ENCODE measurements around the gene ZMIZ1.

ZMIZ1 gene

GRCh38 chr10:79068562-79069324 is at the start of gene ZMIZ1:
TSS of gene ZMIZ1 (plus strand) at chr10:79068966. CDS start at chr10:79201633, 132,667 bp downstream.
- Mint-ChIP-seq H3K36me3 (ENCODE audit: low read depth) (no peaks in the 10 kb centered on the region), H3K27me3 (peaks cover 8% of the 10 kb centered on the region), H3K4me3 (peak within 1 kb of the TSS; percentile 85), H3K27ac (peak within 1 kb of the TSS; percentile 79), H3K9me3 (no peaks in the 10 kb centered on the region), H3K4me1 (ENCODE audit: low read depth) (peaks cover 44% of the 10 kb centered on the region)
- DNase-seq = peak; percentile 88

- DNase-seq = no peak
- Mint-ChIP-seq H3K4me1 (ENCODE audit: low read depth) (peaks cover 5% of the 10 kb centered on the region), H3K9me3 (peaks cover 7% of the 10 kb centered on the region), H3K27me3 (no peaks in the 10 kb centered on the region), H3K36me3 (ENCODE audit: low read depth) (no peaks in the 10 kb centered on the region), H3K27ac (no peak overlapping the region), H3K4me3 (no peak overlapping the region)
These were observed 49.2 kb upstream of the ZMIZ1 start for GRCh38 chr10:79019441-79020014.

GRCh38 chr10:79020015-79020491 is 48.7 kb upstream of the ZMIZ1 start:
- H3K4me3 Mint-ChIP-seq = no peak overlapping the region
- peaks cover 7% of the 10 kb centered on the region for H3K9me3 Mint-ChIP-seq
- H3K27me3 Mint-ChIP-seq = no peaks in the 10 kb centered on the region
- DNase-seq = no peak
- peaks cover 9% of the 10 kb centered on the region for H3K4me1 Mint-ChIP-seq (ENCODE audit: low read depth)
- H3K36me3 Mint-ChIP-seq (ENCODE audit: low read depth) = no peaks in the 10 kb centered on the region
- no peak overlapping the region for H3K27ac Mint-ChIP-seq

GRCh38 chr10:79020605-79021004 is 48.2 kb upstream of the ZMIZ1 start:
- H3K27me3 Mint-ChIP-seq = no peaks in the 10 kb centered on the region
- H3K36me3 Mint-ChIP-seq (ENCODE audit: low read depth) = no peaks in the 10 kb centered on the region
- no peak for DNase-seq
- H3K9me3 Mint-ChIP-seq = peaks cover 7% of the 10 kb centered on the region
- H3K4me1 Mint-ChIP-seq (ENCODE audit: low read depth) = peaks cover 14% of the 10 kb centered on the region
- H3K27ac Mint-ChIP-seq = no peak overlapping the region
- H3K4me3 Mint-ChIP-seq = no peak overlapping the region

- Mint-ChIP-seq H3K27ac (no peak overlapping the region), H3K4me3 (no peak overlapping the region), H3K27me3 (no peaks in the 10 kb centered on the region), H3K36me3 (ENCODE audit: low read depth) (no peaks in the 10 kb centered on the region), H3K9me3 (peaks cover 7% of the 10 kb centered on the region), H3K4me1 (ENCODE audit: low read depth) (peaks cover 20% of the 10 kb centered on the region)
- DNase-seq = no peak
These were observed 47.3 kb upstream of the ZMIZ1 start for GRCh38 chr10:79021331-79021907.

- Mint-ChIP-seq H3K36me3 (ENCODE audit: low read depth) (no peaks in the 10 kb centered on the region), H3K9me3 (peaks cover 7% of the 10 kb centered on the region), H3K27ac (no peak overlapping the region), H3K27me3 (no peaks in the 10 kb centered on the region), H3K4me3 (no peak overlapping the region), H3K4me1 (ENCODE audit: low read depth) (peaks cover 26% of the 10 kb centered on the region)
- DNase-seq = no peak
These were observed 46.7 kb upstream of the ZMIZ1 start for GRCh38 chr10:79021948-79022499.

- peak overlapping the region; percentile 3 for H3K4me3 Mint-ChIP-seq
These were observed 46.1 kb upstream of the ZMIZ1 start for GRCh38 chr10:79022565-79023230.

GRCh38 chr10:79023240-79024162 is 45.3 kb upstream of the ZMIZ1 start:
- no peaks in the 10 kb centered on the region for H3K36me3 Mint-ChIP-seq (ENCODE audit: low read depth)
- no peaks in the 10 kb centered on the region for H3K9me3 Mint-ChIP-seq
- peaks cover 40% of the 10 kb centered on the region for H3K4me1 Mint-ChIP-seq (ENCODE audit: low read depth)
- H3K27ac Mint-ChIP-seq = no peak overlapping the region
- H3K4me3 Mint-ChIP-seq = no peak overlapping the region
- H3K27me3 Mint-ChIP-seq = no peaks in the 10 kb centered on the region
- no peak for DNase-seq

More at GRCh38 chr10:79022565-79023230, 46.1 kb upstream of the ZMIZ1 start:
- Mint-ChIP-seq H3K27me3 (no peaks in the 10 kb centered on the region), H3K36me3 (ENCODE audit: low read depth) (no peaks in the 10 kb centered on the region), H3K27ac (no peak overlapping the region), H3K4me1 (ENCODE audit: low read depth) (peaks cover 33% of the 10 kb centered on the region), H3K9me3 (peaks cover 5% of the 10 kb centered on the region)
- no peak for DNase-seq

- no peaks in the 10 kb centered on the region for H3K36me3 Mint-ChIP-seq (ENCODE audit: low read depth)
- H3K4me3 Mint-ChIP-seq = no peak overlapping the region
- no peaks in the 10 kb centered on the region for H3K9me3 Mint-ChIP-seq
- no peaks in the 10 kb centered on the region for H3K27me3 Mint-ChIP-seq
- H3K27ac Mint-ChIP-seq = no peak overlapping the region
- H3K4me1 Mint-ChIP-seq (ENCODE audit: low read depth) = peaks cover 40% of the 10 kb centered on the region
- no peak for DNase-seq
These were observed 44.5 kb upstream of the ZMIZ1 start for GRCh38 chr10:79024296-79024695.

- H3K36me3 Mint-ChIP-seq (ENCODE audit: low read depth) = no peaks in the 10 kb centered on the region
- H3K4me1 Mint-ChIP-seq (ENCODE audit: low read depth) = peaks cover 40% of the 10 kb centered on the region
- H3K27me3 Mint-ChIP-seq = no peaks in the 10 kb centered on the region
- no peak overlapping the region for H3K4me3 Mint-ChIP-seq
- no peaks in the 10 kb centered on the region for H3K9me3 Mint-ChIP-seq
- no peak overlapping the region for H3K27ac Mint-ChIP-seq
- DNase-seq = no peak
These were observed 44.0 kb upstream of the ZMIZ1 start for GRCh38 chr10:79024720-79025198.

- peak overlapping the region; percentile 31 for H3K27ac Mint-ChIP-seq
These were observed 43.5 kb upstream of the ZMIZ1 start for GRCh38 chr10:79025199-79025832.

GRCh38 chr10:79026341-79026761 is 42.4 kb upstream of the ZMIZ1 start:
- H3K36me3 Mint-ChIP-seq (ENCODE audit: low read depth) = no peaks in the 10 kb centered on the region
- DNase-seq = no peak
- no peak overlapping the region for H3K27ac Mint-ChIP-seq
- H3K27me3 Mint-ChIP-seq = no peaks in the 10 kb centered on the region
- no peak overlapping the region for H3K4me3 Mint-ChIP-seq
- H3K4me1 Mint-ChIP-seq (ENCODE audit: low read depth) = peaks cover 40% of the 10 kb centered on the region
- no peaks in the 10 kb centered on the region for H3K9me3 Mint-ChIP-seq

More at GRCh38 chr10:79025199-79025832, 43.5 kb upstream of the ZMIZ1 start:
- Mint-ChIP-seq H3K9me3 (no peaks in the 10 kb centered on the region), H3K4me3 (no peak overlapping the region), H3K27me3 (no peaks in the 10 kb centered on the region), H3K4me1 (ENCODE audit: low read depth) (peaks cover 40% of the 10 kb centered on the region), H3K36me3 (ENCODE audit: low read depth) (no peaks in the 10 kb centered on the region)
- DNase-seq = peak; percentile 53

- no peaks in the 10 kb centered on the region for H3K36me3 Mint-ChIP-seq (ENCODE audit: low read depth)
- H3K4me3 Mint-ChIP-seq = no peak overlapping the region
- H3K27ac Mint-ChIP-seq = peak overlapping the region; percentile 46
- H3K27me3 Mint-ChIP-seq = no peaks in the 10 kb centered on the region
- no peak for DNase-seq
- H3K9me3 Mint-ChIP-seq = no peaks in the 10 kb centered on the region
- peaks cover 40% of the 10 kb centered on the region for H3K4me1 Mint-ChIP-seq (ENCODE audit: low read depth)
These were observed 42.0 kb upstream of the ZMIZ1 start for GRCh38 chr10:79026806-79027146.
